CD4-positive, alpha-beta T cell (primary cell): Measurements from ENCODE around the gene TBX1. TPM values are rescaled to one million over a fixed set of nuclear protein-coding genes. Genes with fewer than 3 reads are reported as not detected.

ENCODE experiments used
- ATAC-seq: fragments of 200-7000 bp; cut with Tn5 transposase; one replicate; pipeline ENCODE4 v1.10.0; 2022; ENCODE audit warnings: mild to moderate bottlenecking; ENCODE audit not compliant: poor library complexity
- CTCF ChIA-PET: fragments of 350-600 bp; sonication (Branson Sonifier 250); formaldehyde crosslinking; loops from one replicate; lab custom pipeline; 2021; ENCODE audit warnings: antibody characterized with exemption, inconsistent platforms; lab: Charles Lee
- POLR2A ChIA-PET: fragments of 350-600 bp; sonication (Branson Sonifier 250); formaldehyde crosslinking; loops from one replicate; lab custom pipeline; 2021; ENCODE audit warnings: antibody characterized with exemption, inconsistent platforms; lab: Charles Lee
- DNase-seq, 14 experiments: peaks; one replicate each; pipeline ENCODE4 v3.0.0-alpha.2; 2013 to 2020; ENCODE audit warnings: mixed read lengths in 2 of 14
- H3K27ac ChIP-seq, 2 donors: one replicate each; pipeline versions ENCODE4 v1.5.1 to v1.7.0; 2013; ENCODE audit warnings: low read length in 2 of 2, low read depth in 1 of 2, mild to moderate bottlenecking in 1 of 2
- H3K27me3 ChIP-seq, 2 experiments: 1 replicate in 1 of 2; 2 replicates in 1 of 2; pipeline versions ENCODE4 v1.6.1 to v1.7.0; 2013; ENCODE audit warnings: low read length in 2 of 2, control low read depth in 1 of 2, mild to moderate bottlenecking in 1 of 2, moderate library complexity in 1 of 2; ENCODE audit not compliant: insufficient read depth in 2 of 2, control insufficient read depth in 1 of 2
- H3K36me3 ChIP-seq: one replicate; pipeline ENCODE4 v1.6.1; 2013; ENCODE audit warnings: low read length, control low read depth; ENCODE audit not compliant: insufficient read depth
- H3K4me1 ChIP-seq: one replicate; pipeline ENCODE4 v1.6.1; 2013; ENCODE audit warnings: low read length, control low read depth; ENCODE audit not compliant: insufficient read depth
- H3K4me3 ChIP-seq: one replicate; pipeline ENCODE4 v1.5.1; 2013; ENCODE audit warnings: mild to moderate bottlenecking, low read length, moderate library complexity
- H3K9me3 ChIP-seq, 2 experiments: 1 replicate in 1 of 2; 2 replicates in 1 of 2; pipeline versions ENCODE4 v1.6.1 to v1.7.0; 2013; ENCODE audit warnings: low read length in 2 of 2, mild to moderate bottlenecking in 2 of 2, control low read depth in 1 of 2, moderate library complexity in 1 of 2; ENCODE audit not compliant: control insufficient read depth in 1 of 2, insufficient read depth in 1 of 2
- H3K27ac Mint-ChIP-seq: one replicate; pipeline ENCODE4 v1.8.0; 2020; ENCODE audit warnings: mixed read lengths
- H3K27me3 Mint-ChIP-seq: one replicate; pipeline ENCODE4 v1.8.0; 2021; ENCODE audit warnings: mixed read lengths
- H3K36me3 Mint-ChIP-seq: one replicate; pipeline ENCODE4 v1.8.0; 2021; ENCODE audit warnings: low read depth, mixed read lengths
- H3K4me1 Mint-ChIP-seq: one replicate; pipeline ENCODE4 v1.8.0; 2021; ENCODE audit warnings: low read depth, mixed read lengths
- H3K4me3 Mint-ChIP-seq: one replicate; pipeline ENCODE4 v1.8.0; 2020; ENCODE audit warnings: mild to moderate bottlenecking, mixed read lengths
- H3K9me3 Mint-ChIP-seq: one replicate; pipeline ENCODE4 v1.8.0; 2020; ENCODE audit warnings: mixed read lengths
- intact Hi-C, 2 experiments: fragments of 100-400 bp; cut with DNase I in 1 of 2; cut with micrococcal nuclease in 1 of 2; formaldehyde crosslinking; loops; one replicate each; pipeline versions ENCODE4 v1.15.1 to v1.9.0; 2023 to 2025; cut with DNase I, micrococcal nuclease
- total RNA-seq, 174 experiments: library from RNA in 2 of 174; stranded (reverse) in 2 of 174; gene quantifications; one replicate each; pipeline ENCODE4 v1.2.3 and lab custom pipeline; 2021 to 2026
- TF ChIP-seq, protein P1 (sequence below): fragments of 200-600 bp; IDR thresholded peaks from one replicate; pipeline ENCODE4 v1.8.0; 2022; ENCODE audit warnings: antibody characterized with exemption, mild to moderate bottlenecking

The TBX1 gene
- total RNA-seq, 2 experiments from 2014 or later = not detected

- Histone ChIP-seq H3K27me3 (peaks cover 52 to 65% of the 10 kb centered on the region in 2 experiments), H3K36me3 (no peaks in the 10 kb centered on the region), H3K27ac (no peak overlapping the region), H3K4me1 (peaks cover 34% of the 10 kb centered on the region), H3K9me3 (peaks cover 0 to 30% of the 10 kb centered on the region in 2 experiments), H3K4me3 (no peak overlapping the region)
- ChIA-PET CTCF (interaction anchor here (1.5 to 1.6 kb wide), 2 partner anchors 10 kb away, joined by 5 read pairs; no protein-coding TSS in a partner anchor), POLR2A (no interaction called here)
- H3K36me3 Mint-ChIP-seq = no peaks in the 10 kb centered on the region
- H3K27me3 Mint-ChIP-seq = peaks cover 53% of the 10 kb centered on the region
- DNase-seq (no peak), ATAC-seq (no peak)
- TF ChIP-seq, protein P1, sequence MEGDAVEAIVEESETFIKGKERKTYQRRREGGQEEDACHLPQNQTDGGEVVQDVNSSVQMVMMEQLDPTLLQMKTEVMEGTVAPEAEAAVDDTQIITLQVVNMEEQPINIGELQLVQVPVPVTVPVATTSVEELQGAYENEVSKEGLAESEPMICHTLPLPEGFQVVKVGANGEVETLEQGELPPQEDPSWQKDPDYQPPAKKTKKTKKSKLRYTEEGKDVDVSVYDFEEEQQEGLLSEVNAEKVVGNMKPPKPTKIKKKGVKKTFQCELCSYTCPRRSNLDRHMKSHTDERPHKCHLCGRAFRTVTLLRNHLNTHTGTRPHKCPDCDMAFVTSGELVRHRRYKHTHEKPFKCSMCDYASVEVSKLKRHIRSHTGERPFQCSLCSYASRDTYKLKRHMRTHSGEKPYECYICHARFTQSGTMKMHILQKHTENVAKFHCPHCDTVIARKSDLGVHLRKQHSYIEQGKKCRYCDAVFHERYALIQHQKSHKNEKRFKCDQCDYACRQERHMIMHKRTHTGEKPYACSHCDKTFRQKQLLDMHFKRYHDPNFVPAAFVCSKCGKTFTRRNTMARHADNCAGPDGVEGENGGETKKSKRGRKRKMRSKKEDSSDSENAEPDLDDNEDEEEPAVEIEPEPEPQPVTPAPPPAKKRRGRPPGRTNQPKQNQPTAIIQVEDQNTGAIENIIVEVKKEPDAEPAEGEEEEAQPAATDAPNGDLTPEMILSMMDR = no peak
- intact Hi-C loops = no loop called here
- H3K27ac Mint-ChIP-seq = no peak overlapping the region
- no peaks in the 10 kb centered on the region for H3K9me3 Mint-ChIP-seq
- H3K4me1 Mint-ChIP-seq = peaks cover 10% of the 10 kb centered on the region
- peak overlapping the region; percentile 66 for H3K4me3 Mint-ChIP-seq
These were observed 40.3 kb upstream of the TBX1 start for GRCh38 chr22:19720150-19720827.

DNA sequence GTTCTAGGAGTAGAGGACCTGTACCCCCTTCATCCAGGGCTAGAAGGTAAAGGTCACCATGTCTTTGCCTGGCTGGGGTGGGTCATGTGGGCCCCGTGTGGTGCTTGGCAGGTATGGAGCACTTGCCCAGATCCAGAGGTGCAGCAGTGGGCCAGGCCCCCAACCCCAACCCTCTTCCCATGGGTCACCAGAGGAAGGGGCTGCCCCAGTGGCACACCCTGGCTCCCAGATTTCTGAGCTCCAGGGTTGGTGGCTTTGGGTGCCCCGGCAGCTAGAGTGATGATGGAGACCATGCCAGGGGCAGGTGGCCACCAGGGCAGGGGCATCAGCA lies 39.6 kb upstream of the TBX1 start:
- no peak overlapping the region for H3K27ac Mint-ChIP-seq
- H3K4me1 Mint-ChIP-seq = peaks cover 10% of the 10 kb centered on the region
- ATAC-seq (no peak), DNase-seq (no peak)
- Histone ChIP-seq H3K4me3 (no peak overlapping the region), H3K9me3 (peaks cover 0 to 27% of the 10 kb centered on the region in 2 experiments), H3K27ac (no peak overlapping the region), H3K36me3 (no peaks in the 10 kb centered on the region), H3K4me1 (peaks cover 34% of the 10 kb centered on the region), H3K27me3 (peaks cover 46 to 64% of the 10 kb centered on the region in 2 experiments)
- POLR2A ChIA-PET = no interaction called here
- peaks cover 55% of the 10 kb centered on the region for H3K27me3 Mint-ChIP-seq
- CTCF ChIA-PET = interaction anchor here (1.6 kb wide), 1 partner anchor 9 kb away, joined by 5 read pairs; no protein-coding TSS in a partner anchor
- no peaks in the 10 kb centered on the region for H3K9me3 Mint-ChIP-seq
- intact Hi-C loops = no loop called here
- H3K4me3 Mint-ChIP-seq = no peak overlapping the region
- TF ChIP-seq, protein P1 = no peak
- H3K36me3 Mint-ChIP-seq = no peaks in the 10 kb centered on the region

GRCh38 chr22:19721330-19722177 lies 39.0 kb upstream of the TBX1 start:
- Mint-ChIP-seq H3K27ac (no peak overlapping the region), H3K27me3 (peaks cover 51% of the 10 kb centered on the region), H3K9me3 (no peaks in the 10 kb centered on the region), H3K4me3 (peak overlapping the region; percentile 45), H3K4me1 (peaks cover 10% of the 10 kb centered on the region), H3K36me3 (no peaks in the 10 kb centered on the region)
- H3K36me3 ChIP-seq = no peaks in the 10 kb centered on the region
- ATAC-seq (no peak), DNase-seq (no peak)
- no peak overlapping the region for H3K4me3 ChIP-seq
- TF ChIP-seq, protein P1 = no peak
- H3K9me3 ChIP-seq = peaks cover 0 to 24% of the 10 kb centered on the region in 2 experiments
- peaks cover 42 to 58% of the 10 kb centered on the region in 2 experiments for H3K27me3 ChIP-seq
- H3K27ac ChIP-seq = no peak overlapping the region
- POLR2A ChIA-PET = no interaction called here
- CTCF ChIA-PET = interaction anchor here (0.6 to 1.6 kb wide), 2 partner anchors 9 to 191 kb away, joined by 4 to 5 read pairs; no protein-coding TSS in a partner anchor
- peaks cover 34% of the 10 kb centered on the region for H3K4me1 ChIP-seq
- intact Hi-C loops = no loop called here
